Suprapubic skin (tissue), 4 donors: ENCODE data around the gene HMCN1. TPM values are rescaled to one million over a fixed set of nuclear protein-coding genes. Genes with fewer than 3 reads are reported as not detected.

Experiments used
- DNase-seq, 2 donors: peaks; one replicate each; pipeline ENCODE4 v3.0.0-alpha.2; 2019; ENCODE audit warnings: low spot score in 2 of 2
- H3K27ac ChIP-seq: fragments of 200-600 bp; sonication (generic); one replicate; pipeline ENCODE4 v1.5.1; 2019
- H3K27me3 ChIP-seq: fragments of 200-600 bp; sonication (generic); one replicate; pipeline ENCODE4 v1.5.1; 2019
- H3K36me3 ChIP-seq: fragments of 200-600 bp; sonication (generic); one replicate; pipeline ENCODE4 v1.5.1; 2019
- H3K4me1 ChIP-seq: fragments of 200-600 bp; sonication (generic); one replicate; pipeline ENCODE4 v1.5.1; 2019
- H3K4me3 ChIP-seq: fragments of 200-600 bp; sonication (generic); one replicate; pipeline ENCODE4 v1.5.1; 2019; ENCODE audit warnings: mild to moderate bottlenecking
- H3K9me3 ChIP-seq: fragments of 200-600 bp; sonication (generic); one replicate; pipeline ENCODE4 v1.5.1; 2019
- EP300 ChIP-seq: sonication (generic); formaldehyde crosslinking; IDR thresholded peaks from one replicate; pipeline ENCODE4 v1.6.1; 2017; ENCODE audit warnings: antibody characterized with exemption
- POLR2A ChIP-seq, 2 donors: fragments of 450-650 bp; IDR thresholded peaks; one replicate each; pipeline ENCODE4 v1.6.1; 2017; ENCODE audit warnings: antibody characterized with exemption in 2 of 2, mild to moderate bottlenecking in 2 of 2, moderate library complexity in 2 of 2
- POLR2AphosphoS5 ChIP-seq, 3 donors: sonication (generic); formaldehyde crosslinking; IDR thresholded peaks; one replicate each; pipeline ENCODE4 v1.6.1; 2017; ENCODE audit warnings: antibody characterized with exemption in 3 of 3
- WGBS: methylation state at CpG from one replicate; pipeline ENCODE4 v1.1.5; 2018; 5-methylcytosine and 5-hydroxymethylcytosine counted together
- total RNA-seq, 4 donors: library from RNA; depleted of rRNA; stranded (reverse); fragments of >200 nt; gene quantifications; one replicate each; pipeline ENCODE4 v1.1.0, GENCODE V29; 2016
- TF ChIP-seq, protein P1 (sequence below), 2 donors: fragments of 200-600 bp in 1 of 2; fragments of 450-650 bp in 1 of 2; sonication (generic) in 1 of 2; IDR thresholded peaks; one replicate each; pipeline ENCODE4 v1.5.1; 2016 to 2019; ENCODE audit warnings: antibody characterized with exemption in 2 of 2, mild to moderate bottlenecking in 1 of 2, moderate library complexity in 1 of 2

HMCN1 gene
- total RNA-seq, 4 donors from 2014 or later, result 2.2 to 5.6 (median 3.7) TPM

DNA sequence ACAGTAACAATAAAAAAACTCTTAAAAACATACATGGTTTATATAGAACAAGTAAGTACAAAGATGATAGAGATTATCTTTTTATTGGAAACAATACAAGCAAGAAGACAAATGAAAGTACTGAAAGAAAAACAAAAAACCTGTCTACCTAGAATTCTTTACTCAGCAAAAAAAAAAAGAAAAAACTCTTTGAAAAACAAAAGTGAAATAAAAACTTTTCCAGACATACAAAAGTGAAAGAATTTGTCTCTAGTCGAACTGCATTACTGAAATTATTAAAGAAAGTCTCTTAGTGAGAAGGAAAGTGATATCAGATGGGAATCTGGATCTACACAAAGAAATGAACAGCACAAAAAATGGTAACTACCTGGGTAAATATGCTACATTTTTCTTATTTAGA is 2.7 kb upstream of the HMCN1 start:
- H3K4me3 ChIP-seq, result no peak overlapping the region
- TF ChIP-seq, protein P1, sequence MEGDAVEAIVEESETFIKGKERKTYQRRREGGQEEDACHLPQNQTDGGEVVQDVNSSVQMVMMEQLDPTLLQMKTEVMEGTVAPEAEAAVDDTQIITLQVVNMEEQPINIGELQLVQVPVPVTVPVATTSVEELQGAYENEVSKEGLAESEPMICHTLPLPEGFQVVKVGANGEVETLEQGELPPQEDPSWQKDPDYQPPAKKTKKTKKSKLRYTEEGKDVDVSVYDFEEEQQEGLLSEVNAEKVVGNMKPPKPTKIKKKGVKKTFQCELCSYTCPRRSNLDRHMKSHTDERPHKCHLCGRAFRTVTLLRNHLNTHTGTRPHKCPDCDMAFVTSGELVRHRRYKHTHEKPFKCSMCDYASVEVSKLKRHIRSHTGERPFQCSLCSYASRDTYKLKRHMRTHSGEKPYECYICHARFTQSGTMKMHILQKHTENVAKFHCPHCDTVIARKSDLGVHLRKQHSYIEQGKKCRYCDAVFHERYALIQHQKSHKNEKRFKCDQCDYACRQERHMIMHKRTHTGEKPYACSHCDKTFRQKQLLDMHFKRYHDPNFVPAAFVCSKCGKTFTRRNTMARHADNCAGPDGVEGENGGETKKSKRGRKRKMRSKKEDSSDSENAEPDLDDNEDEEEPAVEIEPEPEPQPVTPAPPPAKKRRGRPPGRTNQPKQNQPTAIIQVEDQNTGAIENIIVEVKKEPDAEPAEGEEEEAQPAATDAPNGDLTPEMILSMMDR (IDR thresholded peaks at IDR 0.05), result no peak
- no peak for TF ChIP-seq EP300
- TF ChIP-seq POLR2A (IDR thresholded peaks at IDR 0.05), result no peak
- no peak for TF ChIP-seq POLR2AphosphoS5 (IDR thresholded peaks at IDR 0.05)

DNA sequence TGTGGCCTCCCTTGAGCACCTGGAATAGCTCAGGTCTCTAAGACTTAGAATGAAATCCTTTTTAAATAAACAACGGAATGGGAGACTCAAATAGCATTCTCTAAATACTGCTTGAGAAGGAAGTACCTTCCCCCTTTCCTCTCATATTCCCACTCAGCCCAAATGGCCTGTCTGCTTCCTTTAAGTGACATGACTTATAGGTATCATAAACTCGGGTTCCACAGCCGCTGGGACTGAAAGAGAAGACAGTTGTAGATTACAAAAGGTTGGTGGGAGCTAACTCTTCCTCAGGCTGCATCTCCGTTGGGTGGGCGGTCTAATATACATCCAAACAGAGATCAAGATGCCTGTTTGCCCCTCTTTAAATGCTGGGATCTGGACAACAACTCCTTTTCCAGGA is 1.2 kb upstream of the HMCN1 start:
- no peaks in the 10 kb centered on the region for H3K36me3 ChIP-seq
- no peaks in the 10 kb centered on the region for H3K27me3 ChIP-seq
- H3K27ac ChIP-seq, result no peak overlapping the region
- no peak overlapping the region for H3K4me3 ChIP-seq
- no peaks in the 10 kb centered on the region for H3K9me3 ChIP-seq
- H3K4me1 ChIP-seq, result peaks cover 20% of the 10 kb centered on the region
- no peak for DNase-seq
- TF ChIP-seq POLR2AphosphoS5 (IDR thresholded peaks at IDR 0.05), result no peak
- WGBS, result 85% methylated on average over 5 of the region's 5 CpGs

More for the DNA sequence above, 2.7 kb upstream of the HMCN1 start:
- no peaks in the 10 kb centered on the region for H3K9me3 ChIP-seq
- WGBS, result 65% methylated on average over 1 of the region's 1 CpG
- no peaks in the 10 kb centered on the region for H3K36me3 ChIP-seq
- H3K4me1 ChIP-seq, result peaks cover 20% of the 10 kb centered on the region
- no peaks in the 10 kb centered on the region for H3K27me3 ChIP-seq
- no peak for DNase-seq
- no peak overlapping the region for H3K27ac ChIP-seq

DNA sequence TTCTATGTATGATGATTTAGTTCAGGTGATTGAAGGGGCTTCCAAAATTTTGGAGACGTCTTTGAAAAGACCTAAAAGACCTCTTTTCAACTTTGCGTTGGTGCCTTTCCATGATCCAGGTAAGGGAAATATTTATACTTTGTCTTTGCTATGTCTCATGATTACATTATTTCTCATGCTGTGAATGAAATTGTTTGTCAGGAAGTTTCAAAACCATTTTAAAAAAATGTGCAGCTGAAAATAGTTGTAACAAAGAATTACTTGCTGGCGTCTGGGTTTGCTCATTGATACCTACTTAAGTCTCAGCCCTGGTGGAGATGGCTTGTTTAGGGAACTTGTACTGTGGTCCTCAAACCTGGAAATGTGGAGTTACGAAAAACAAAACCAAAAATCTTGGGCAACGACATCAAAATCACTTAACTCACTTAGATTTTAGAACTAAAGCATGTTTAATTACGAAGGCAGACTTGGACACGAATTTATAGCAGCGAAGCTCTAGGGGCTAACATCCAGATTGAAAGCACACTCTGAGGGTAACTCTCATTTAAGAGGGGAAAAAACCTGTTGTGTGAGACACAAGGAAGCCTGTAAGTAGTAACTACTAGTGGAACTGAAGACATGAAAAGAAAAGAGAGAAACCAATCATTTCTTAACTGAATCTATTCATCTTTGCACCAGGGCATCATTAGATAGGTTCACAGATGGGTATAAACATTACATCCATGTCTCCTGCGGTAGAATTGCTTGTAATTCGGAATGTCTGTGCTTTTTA is 924 bp downstream of the HMCN1 start:
- Histone ChIP-seq H3K4me3 (peak overlapping the region; percentile 51), H3K4me1 (peaks cover 20% of the 10 kb centered on the region), H3K27me3 (no peaks in the 10 kb centered on the region), H3K27ac (peak overlapping the region; percentile 68), H3K9me3 (no peaks in the 10 kb centered on the region), H3K36me3 (no peaks in the 10 kb centered on the region)
- TF ChIP-seq POLR2A (IDR thresholded peaks at IDR 0.05) (no peak), EP300 (no peak), POLR2AphosphoS5 (IDR thresholded peaks at IDR 0.05) (no peak)
- TF ChIP-seq, protein P1 (IDR thresholded peaks at IDR 0.05), result no peak
- whole genome bisulfite sequencing, result 20% methylated on average over 10 of the region's 10 CpGs
- DNase-seq, result no peak

DNA sequence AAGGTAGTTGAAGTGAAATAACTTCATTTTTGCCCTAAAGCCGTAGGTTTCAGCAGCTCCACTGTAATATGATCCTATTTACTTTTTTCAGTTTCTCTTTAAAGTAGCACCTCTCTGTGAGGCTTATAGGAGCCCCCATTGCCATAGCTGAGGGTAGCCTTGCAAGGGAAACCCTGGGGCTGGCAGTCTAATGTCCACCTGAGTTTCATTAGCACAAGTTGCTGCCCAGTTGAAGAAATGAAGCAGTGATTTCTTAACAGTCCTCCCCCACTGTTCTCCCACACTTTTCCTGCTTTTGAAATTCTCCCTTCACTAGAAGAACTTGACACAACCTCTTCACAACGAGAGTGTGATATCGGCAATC is 1.5 kb downstream of the HMCN1 start:
- Histone ChIP-seq H3K4me3 (peak overlapping the region; percentile 51), H3K9me3 (no peaks in the 10 kb centered on the region), H3K27ac (peak overlapping the region; percentile 34), H3K36me3 (no peaks in the 10 kb centered on the region), H3K27me3 (no peaks in the 10 kb centered on the region), H3K4me1 (peaks cover 20% of the 10 kb centered on the region)
- WGBS, result 21% methylated on average over 3 of the region's 3 CpGs
- no peak for TF ChIP-seq EP300
- no peak for TF ChIP-seq POLR2AphosphoS5 (IDR thresholded peaks at IDR 0.05)
- TF ChIP-seq, protein P1 (IDR thresholded peaks at IDR 0.05), result no peak
- TF ChIP-seq POLR2A (IDR thresholded peaks at IDR 0.05), result no peak
- DNase-seq, result no peak

DNA sequence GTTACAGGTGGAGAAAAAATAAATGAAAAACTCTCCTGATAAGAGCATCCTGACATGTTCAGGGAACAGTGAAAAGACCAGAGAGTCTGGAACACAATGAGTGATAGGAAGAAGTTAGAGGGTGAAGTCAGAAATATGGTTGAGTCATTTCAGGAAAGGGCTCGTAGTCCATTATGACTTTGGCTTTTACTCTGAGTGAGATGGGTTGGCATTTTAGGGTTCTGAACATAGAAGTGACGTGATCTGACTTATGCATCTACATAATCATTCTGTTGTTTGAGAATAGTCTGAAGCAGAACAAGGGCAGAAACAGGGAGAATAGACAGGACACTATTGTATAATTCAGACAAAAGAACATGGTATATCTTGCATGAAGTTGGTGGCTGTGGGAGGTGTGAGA is 5.8 kb downstream of the HMCN1 start:
- H3K27me3 ChIP-seq, result no peaks in the 10 kb centered on the region
- TF ChIP-seq, protein P1 (IDR thresholded peaks at IDR 0.05), result no peak
- TF ChIP-seq POLR2AphosphoS5 (IDR thresholded peaks at IDR 0.05) (no peak), POLR2A (IDR thresholded peaks at IDR 0.05) (no peak), EP300 (no peak)
- WGBS, result 82% methylated on average over 2 of the region's 2 CpGs

More for the DNA sequence above, 5.8 kb downstream of the HMCN1 start:
- Histone ChIP-seq H3K9me3 (no peaks in the 10 kb centered on the region), H3K4me3 (no peak overlapping the region), H3K36me3 (no peaks in the 10 kb centered on the region), H3K27ac (no peak overlapping the region), H3K4me1 (peaks cover 6% of the 10 kb centered on the region)
- no peak for DNase-seq
